HEK293 (cell line): Measurements from ENCODE around the gene PRKCE.

ENCODE experiments used
- CTCF ChIA-PET: fragments of 350-600 bp; formaldehyde crosslinking; extraction: SDS; loops from one replicate; lab custom pipeline; 2021; ENCODE audit warnings: antibody characterized with exemption; lab: Yijun Ruan, JAX
- POLR2A ChIA-PET: fragments of 300-600 bp; formaldehyde crosslinking; extraction: SDS; loops from one replicate; lab custom pipeline; 2020; ENCODE audit warnings: antibody characterized with exemption, inconsistent platforms; lab: Yijun Ruan, JAX
- H3K27ac ChIP-seq: fragments of 200-500 bp; sonication (Bioruptor generic); 2 replicates; pipeline ENCODE4 v1.5.1; 2014; ENCODE audit warnings: low read depth, low read length, control low read depth, inconsistent platforms; ENCODE audit errors: extremely low read depth
- H3K36me3 ChIP-seq, 2 experiments: fragments of 200-500 bp in 1 of 2; sonication (Bioruptor generic) in 1 of 2; 1 replicate in 1 of 2; 2 replicates in 1 of 2; pipeline ENCODE4 v1.5.1; 2014 to 2017; ENCODE audit warnings: inconsistent platforms in 2 of 2, low read length in 2 of 2; ENCODE audit not compliant: control insufficient read depth in 2 of 2, insufficient read depth in 1 of 2
- H3K4me1 ChIP-seq: fragments of 200-500 bp; sonication (Bioruptor generic); 2 replicates; pipeline ENCODE4 v1.5.1; 2014; ENCODE audit warnings: mild to moderate bottlenecking, low read length, inconsistent platforms; ENCODE audit not compliant: control insufficient read depth, insufficient read depth
- H3K4me3 ChIP-seq: 2 replicates; pipeline ENCODE4 v1.5.1; 2011; ENCODE audit warnings: low read depth, mild to moderate bottlenecking, control low read depth, low read length, moderate library complexity
- H3K9me3 ChIP-seq: fragments of 200-500 bp; sonication (Bioruptor generic); 2 replicates; pipeline ENCODE4 v1.5.1; 2014; ENCODE audit warnings: low read depth, low read length, inconsistent platforms; ENCODE audit not compliant: control insufficient read depth, insufficient read depth
- BCL11B ChIP-seq: fragments of 450-650 bp; formaldehyde crosslinking; IDR thresholded peaks from 2 replicates; pipeline ENCODE4 v1.5.1; 2016; ENCODE audit warnings: low read depth, missing biosample characterization, missing genetic modification characterization
- GFI1B ChIP-seq: fragments of 450-650 bp; formaldehyde crosslinking; IDR thresholded peaks from 2 replicates; pipeline ENCODE4 v1.5.1; 2016; ENCODE audit warnings: missing biosample characterization, missing genetic modification characterization
- HOXA7 ChIP-seq: sonication (generic); formaldehyde crosslinking; IDR thresholded peaks from 2 replicates; pipeline ENCODE4 v1.8.1; 2022; ENCODE audit warnings: missing genetic modification reagents, borderline replicate concordance
- IKZF3 ChIP-seq: fragments of 450-650 bp; IDR thresholded peaks from 2 replicates; pipeline ENCODE4 v1.5.0; 2018; ENCODE audit warnings: missing biosample characterization, mild to moderate bottlenecking, missing genetic modification characterization, moderate library complexity
- KLF1 ChIP-seq: fragments of 450-650 bp; formaldehyde crosslinking; IDR thresholded peaks from 2 replicates; pipeline ENCODE4 v1.5.1; 2016; ENCODE audit warnings: missing biosample characterization, missing genetic modification characterization
- KLF10 ChIP-seq: fragments of 450-650 bp; IDR thresholded peaks from 2 replicates; pipeline ENCODE4 v1.5.1; 2018; ENCODE audit warnings: missing biosample characterization, mild to moderate bottlenecking, missing genetic modification characterization
- KLF16 ChIP-seq: fragments of 450-650 bp; formaldehyde crosslinking; IDR thresholded peaks from 2 replicates; pipeline ENCODE4 v1.5.1; 2017; ENCODE audit warnings: missing biosample characterization, missing genetic modification characterization
- SCRT2 ChIP-seq: fragments of 450-650 bp; formaldehyde crosslinking; IDR thresholded peaks from 2 replicates; pipeline ENCODE4 v1.5.1; 2016; ENCODE audit warnings: missing biosample characterization, missing genetic modification characterization
- SP2 ChIP-seq: fragments of 450-650 bp; formaldehyde crosslinking; IDR thresholded peaks from 2 replicates; pipeline ENCODE4 v1.5.1; 2016; ENCODE audit warnings: missing biosample characterization, missing genetic modification characterization
- SP7 ChIP-seq: fragments of 450-650 bp; formaldehyde crosslinking; IDR thresholded peaks from 2 replicates; pipeline ENCODE4 v1.5.1; 2016; ENCODE audit warnings: missing biosample characterization, missing genetic modification characterization
- YY2 ChIP-seq: fragments of 450-650 bp; formaldehyde crosslinking; IDR thresholded peaks from 2 replicates; pipeline ENCODE4 v1.5.1; 2016; ENCODE audit warnings: missing biosample characterization, missing genetic modification characterization
- ZBTB8A ChIP-seq: fragments of 450-650 bp; formaldehyde crosslinking; IDR thresholded peaks from 2 replicates; pipeline ENCODE4 v1.5.1; 2016; ENCODE audit warnings: missing biosample characterization, missing genetic modification characterization
- ZFHX2 ChIP-seq: fragments of 450-650 bp; formaldehyde crosslinking; conservative IDR thresholded peaks from 2 replicates; pipeline ENCODE4 v1.5.1; 2016; ENCODE audit warnings: missing biosample characterization, missing genetic modification characterization
- ZNF10 ChIP-seq: fragments of 450-650 bp; formaldehyde crosslinking; IDR thresholded peaks from 2 replicates; pipeline ENCODE4 v1.5.1; 2017; ENCODE audit warnings: missing biosample characterization, missing genetic modification characterization
- ZNF114 ChIP-seq: fragments of 450-650 bp; formaldehyde crosslinking; IDR thresholded peaks from 2 replicates; pipeline ENCODE4 v1.5.0; 2017; ENCODE audit warnings: missing biosample characterization, missing genetic modification characterization
- ZNF157 ChIP-seq: fragments of 450-650 bp; formaldehyde crosslinking; IDR thresholded peaks from 2 replicates; pipeline ENCODE4 v1.5.1; 2016; ENCODE audit warnings: missing biosample characterization, missing genetic modification characterization
- ZNF202 ChIP-seq: fragments of 450-650 bp; formaldehyde crosslinking; IDR thresholded peaks from 2 replicates; pipeline ENCODE4 v1.5.1; 2016; ENCODE audit warnings: missing biosample characterization, missing genetic modification characterization, borderline replicate concordance
- ZNF266 ChIP-seq: fragments of 450-650 bp; formaldehyde crosslinking; IDR thresholded peaks from 2 replicates; pipeline ENCODE4 v1.5.1; 2016; ENCODE audit warnings: missing biosample characterization, missing genetic modification characterization, low read depth
- ZNF274 ChIP-seq, 2 experiments: fragments of 200-500 bp in 1 of 2; fragments of 450-650 bp in 1 of 2; sonication (Bioruptor generic) in 1 of 2; formaldehyde crosslinking in 1 of 2; IDR thresholded peaks; 2 replicates each; pipeline versions ENCODE4 v1.5.1 to v1.6.1; 2014 to 2016; ENCODE audit warnings: borderline replicate concordance in 1 of 2, inconsistent platforms in 1 of 2, low read length in 1 of 2, missing biosample characterization in 1 of 2, missing genetic modification characterization in 1 of 2
- ZNF37A ChIP-seq: fragments of 450-650 bp; IDR thresholded peaks from 2 replicates; pipeline ENCODE4 v1.5.1; 2018; ENCODE audit warnings: missing biosample characterization, missing genetic modification characterization
- ZNF391 ChIP-seq: fragments of 450-650 bp; formaldehyde crosslinking; IDR thresholded peaks from 2 replicates; pipeline ENCODE4 v1.5.1; 2016; ENCODE audit warnings: low read depth, missing biosample characterization, missing genetic modification characterization, borderline replicate concordance
- ZNF404 ChIP-seq: fragments of 450-650 bp; formaldehyde crosslinking; IDR thresholded peaks from 2 replicates; pipeline ENCODE4 v1.5.1; 2017; ENCODE audit warnings: missing biosample characterization, missing genetic modification characterization
- ZNF530 ChIP-seq: fragments of 450-650 bp; formaldehyde crosslinking; IDR thresholded peaks from 2 replicates; pipeline ENCODE4 v1.5.1; 2016; ENCODE audit warnings: low read depth, missing biosample characterization, missing genetic modification characterization
- ZNF558 ChIP-seq: fragments of 450-650 bp; formaldehyde crosslinking; IDR thresholded peaks from 2 replicates; pipeline ENCODE4 v1.5.1; 2016; ENCODE audit warnings: missing biosample characterization, missing genetic modification characterization
- ZNF560 ChIP-seq: fragments of 450-650 bp; formaldehyde crosslinking; IDR thresholded peaks from 2 replicates; pipeline ENCODE4 v1.5.1; 2017; ENCODE audit warnings: missing biosample characterization, missing genetic modification characterization, borderline replicate concordance
- ZNF660 ChIP-seq: fragments of 450-650 bp; IDR thresholded peaks from 2 replicates; pipeline ENCODE4 v1.5.1; 2018; ENCODE audit warnings: missing biosample characterization, mild to moderate bottlenecking, missing genetic modification characterization
- ZNF747 ChIP-seq: fragments of 450-650 bp; formaldehyde crosslinking; IDR thresholded peaks from 2 replicates; pipeline ENCODE4 v1.5.1; 2016; ENCODE audit warnings: missing biosample characterization, missing genetic modification characterization
- ZNF776 ChIP-seq: fragments of 450-650 bp; formaldehyde crosslinking; IDR thresholded peaks from 2 replicates; pipeline ENCODE4 v1.5.0; 2017; ENCODE audit warnings: missing biosample characterization, missing genetic modification characterization, borderline replicate concordance
- ZNF785 ChIP-seq: fragments of 450-650 bp; formaldehyde crosslinking; IDR thresholded peaks from 2 replicates; pipeline ENCODE4 v1.5.1; 2016; ENCODE audit warnings: missing biosample characterization, missing genetic modification characterization
- ZNF791 ChIP-seq: fragments of 450-650 bp; formaldehyde crosslinking; IDR thresholded peaks from 2 replicates; pipeline ENCODE4 v1.5.1; 2016; ENCODE audit warnings: missing biosample characterization, missing genetic modification characterization
- TF ChIP-seq, protein P1 (sequence below): fragments of 450-650 bp; formaldehyde crosslinking; IDR thresholded peaks from 2 replicates; pipeline ENCODE4 v1.5.1; 2016; ENCODE audit warnings: missing biosample characterization, missing genetic modification characterization
- TF ChIP-seq, protein P2 (sequence below): fragments of 450-650 bp; formaldehyde crosslinking; IDR thresholded peaks from 2 replicates; pipeline ENCODE4 v1.5.1; 2016; ENCODE audit warnings: missing biosample characterization, missing genetic modification characterization
- TF ChIP-seq, protein P3 (sequence below): fragments of 450-650 bp; formaldehyde crosslinking; IDR thresholded peaks from 2 replicates; pipeline ENCODE4 v1.5.1; 2016; ENCODE audit warnings: missing biosample characterization, missing genetic modification characterization

The PRKCE gene

DNA sequence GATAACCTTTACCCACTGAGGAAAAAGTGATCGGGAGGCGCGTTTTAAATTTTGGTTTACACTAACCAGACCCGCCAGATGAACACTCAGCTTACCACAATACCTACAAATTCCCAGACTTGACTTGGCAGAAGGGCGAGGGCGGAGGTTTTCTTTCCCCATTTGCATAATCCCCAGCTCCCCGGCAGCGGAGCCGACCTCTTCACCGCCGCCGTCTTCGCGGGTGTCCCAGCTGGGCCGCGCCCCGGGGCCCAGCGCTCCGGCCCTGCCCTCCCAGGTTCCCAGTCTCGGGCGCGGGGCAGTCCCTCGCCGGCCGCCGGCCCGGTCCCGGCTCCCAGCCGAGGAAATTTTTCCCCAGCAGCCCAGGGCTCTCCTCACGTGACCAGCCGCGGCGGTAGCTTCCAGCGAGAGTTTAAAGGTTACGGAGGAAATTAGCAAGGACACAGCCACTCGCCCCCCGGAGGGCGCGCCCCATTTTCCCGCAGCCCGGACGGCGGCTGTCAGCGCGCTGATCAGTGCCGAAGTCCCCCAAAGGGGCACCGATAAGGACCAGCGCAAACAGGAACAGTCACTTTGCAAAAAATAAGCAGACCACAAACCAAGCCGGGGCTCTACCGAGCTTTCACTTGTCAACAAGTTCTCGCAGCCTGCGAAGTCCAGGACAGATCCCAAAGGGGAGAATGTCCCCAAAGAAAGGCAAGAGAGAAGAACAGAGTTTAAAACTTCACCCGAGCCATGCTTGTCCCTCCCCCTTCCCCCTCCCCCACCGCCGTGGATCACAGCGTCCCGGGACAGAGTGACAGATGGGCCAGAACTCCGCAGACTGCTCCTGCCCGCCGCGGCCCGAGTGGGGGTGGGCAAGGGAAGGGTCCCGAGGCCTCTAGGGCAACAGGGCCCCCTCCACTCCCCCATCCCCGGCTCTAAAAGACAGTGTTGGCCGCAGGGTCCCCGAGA is 1.3 kb upstream of the PRKCE start (continued):
- TF ChIP-seq ZBTB8A (tag by site-specific recombination) (peak; percentile 71), SP7 (tag by site-specific recombination) (0 out of 2 replicates have a peak, but pooled peaks have one; percentile 16)

DNA sequence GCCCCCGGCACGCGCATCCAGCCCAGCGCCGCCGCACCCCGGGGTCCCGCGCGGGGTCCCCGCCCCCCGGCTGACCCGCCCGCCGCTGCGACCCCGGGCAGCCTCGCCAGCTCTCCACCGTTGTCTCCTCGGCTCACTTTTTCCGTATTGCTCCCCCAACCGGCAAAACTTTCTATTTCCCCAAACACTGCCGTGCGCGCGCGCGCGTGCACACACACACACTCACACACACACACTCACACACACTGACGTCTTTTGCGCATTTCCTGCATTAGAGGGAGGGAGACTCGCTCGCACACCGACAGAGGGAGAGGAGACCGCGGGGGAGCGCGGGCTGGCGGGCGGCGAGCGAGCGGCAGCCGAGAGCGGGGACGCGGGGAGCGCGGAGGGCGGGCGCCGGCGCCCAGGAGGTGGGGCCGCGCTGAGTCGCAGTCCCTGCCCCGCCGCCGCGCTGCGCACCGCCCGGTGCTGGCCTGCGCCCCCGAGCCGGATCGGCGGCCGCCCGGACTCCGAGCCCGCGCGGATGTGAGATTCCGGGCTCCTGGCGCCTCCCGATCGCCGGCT is 542 bp upstream of the PRKCE start:
- POLR2A ChIA-PET: no interaction called here
- CTCF ChIA-PET: interaction anchor here (0.6 to 1.6 kb wide), 3 partner anchors 14 to 1918 kb away, joined by 3 to 13 read pairs (median 4); no protein-coding TSS in a partner anchor
- peak; percentile 84; the same call in 1 of the 2 replicates for TF ChIP-seq ZNF391 (tag by site-specific recombination)
- peak; percentile 51 for TF ChIP-seq SP2 (tag by site-specific recombination)
- no peak for TF ChIP-seq SCRT2 (tag by site-specific recombination)
- no peak for TF ChIP-seq ZNF114
- TF ChIP-seq ZNF530 (tag by site-specific recombination): no peak
- no peak for TF ChIP-seq GFI1B (tag by site-specific recombination)
- no peak for TF ChIP-seq ZNF274 (IDR thresholded peaks at IDR 0.05; ENCODE audit: low read length)
- no peak for TF ChIP-seq ZNF274 (tag by site-specific recombination; IDR thresholded peaks at IDR 0.05; ENCODE audit: borderline replicate concordance)
- TF ChIP-seq BCL11B (tag by site-specific recombination): peak; percentile 69; the same call in 1 of the 2 replicates
- no peak for TF ChIP-seq ZNF560
- no peak for TF ChIP-seq ZNF266 (tag by site-specific recombination)
- no peak for TF ChIP-seq ZNF558 (tag by site-specific recombination)
- TF ChIP-seq, protein P1, sequence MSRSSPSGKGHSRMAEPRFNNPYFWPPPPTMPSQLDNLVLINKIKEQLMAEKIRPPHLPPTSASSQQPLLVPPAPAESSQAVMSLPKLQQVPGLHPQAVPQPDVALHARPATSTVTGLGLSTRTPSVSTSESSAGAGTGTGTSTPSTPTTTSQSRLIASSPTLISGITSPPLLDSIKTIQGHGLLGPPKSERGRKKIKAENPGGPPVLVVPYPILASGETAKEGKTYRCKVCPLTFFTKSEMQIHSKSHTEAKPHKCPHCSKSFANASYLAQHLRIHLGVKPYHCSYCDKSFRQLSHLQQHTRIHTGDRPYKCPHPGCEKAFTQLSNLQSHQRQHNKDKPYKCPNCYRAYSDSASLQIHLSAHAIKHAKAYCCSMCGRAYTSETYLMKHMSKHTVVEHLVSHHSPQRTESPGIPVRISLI (tag by site-specific recombination): no peak
- no peak for TF ChIP-seq ZNF747 (tag by site-specific recombination)
- TF ChIP-seq YY2: no peak
- TF ChIP-seq KLF10 (tag by site-specific recombination): no peak
- TF ChIP-seq ZFHX2 (tag by site-specific recombination): peak; percentile 54
- TF ChIP-seq, protein P2, sequence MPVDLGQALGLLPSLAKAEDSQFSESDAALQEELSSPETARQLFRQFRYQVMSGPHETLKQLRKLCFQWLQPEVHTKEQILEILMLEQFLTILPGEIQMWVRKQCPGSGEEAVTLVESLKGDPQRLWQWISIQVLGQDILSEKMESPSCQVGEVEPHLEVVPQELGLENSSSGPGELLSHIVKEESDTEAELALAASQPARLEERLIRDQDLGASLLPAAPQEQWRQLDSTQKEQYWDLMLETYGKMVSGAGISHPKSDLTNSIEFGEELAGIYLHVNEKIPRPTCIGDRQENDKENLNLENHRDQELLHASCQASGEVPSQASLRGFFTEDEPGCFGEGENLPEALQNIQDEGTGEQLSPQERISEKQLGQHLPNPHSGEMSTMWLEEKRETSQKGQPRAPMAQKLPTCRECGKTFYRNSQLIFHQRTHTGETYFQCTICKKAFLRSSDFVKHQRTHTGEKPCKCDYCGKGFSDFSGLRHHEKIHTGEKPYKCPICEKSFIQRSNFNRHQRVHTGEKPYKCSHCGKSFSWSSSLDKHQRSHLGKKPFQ (tag by site-specific recombination): peak; percentile 79
- TF ChIP-seq ZNF37A: no peak
- no peak for TF ChIP-seq ZNF776 (tag by site-specific recombination)
- TF ChIP-seq, protein P3, sequence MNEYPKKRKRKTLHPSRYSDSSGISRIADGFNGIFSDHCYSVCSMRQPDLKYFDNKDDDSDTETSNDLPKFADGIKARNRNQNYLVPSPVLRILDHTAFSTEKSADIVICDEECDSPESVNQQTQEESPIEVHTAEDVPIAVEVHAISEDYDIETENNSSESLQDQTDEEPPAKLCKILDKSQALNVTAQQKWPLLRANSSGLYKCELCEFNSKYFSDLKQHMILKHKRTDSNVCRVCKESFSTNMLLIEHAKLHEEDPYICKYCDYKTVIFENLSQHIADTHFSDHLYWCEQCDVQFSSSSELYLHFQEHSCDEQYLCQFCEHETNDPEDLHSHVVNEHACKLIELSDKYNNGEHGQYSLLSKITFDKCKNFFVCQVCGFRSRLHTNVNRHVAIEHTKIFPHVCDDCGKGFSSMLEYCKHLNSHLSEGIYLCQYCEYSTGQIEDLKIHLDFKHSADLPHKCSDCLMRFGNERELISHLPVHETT: peak; percentile 66
- no peak for TF ChIP-seq HOXA7 (CRISPR knock-in tag)
- peak; percentile 92; the same call in 1 of the 2 replicates for TF ChIP-seq ZNF785 (tag by site-specific recombination)
- TF ChIP-seq ZNF202 (tag by site-specific recombination): no peak
- no peak for TF ChIP-seq IKZF3
- TF ChIP-seq ZNF10 (tag by site-specific recombination): no peak
- TF ChIP-seq ZNF404 (tag by site-specific recombination): no peak
- peak; percentile 88; the same call in 1 of the 2 replicates for TF ChIP-seq ZNF660 (tag by site-specific recombination)
- peak; percentile 58 for TF ChIP-seq KLF1 (tag by site-specific recombination)
- no peak for TF ChIP-seq ZNF791 (tag by site-specific recombination)
- TF ChIP-seq ZNF157 (tag by site-specific recombination): no peak
- TF ChIP-seq KLF16 (tag by site-specific recombination): peak; percentile 83; the same call in 1 of the 2 replicates

More for the DNA sequence above, 542 bp upstream of the PRKCE start:
- H3K4me3 ChIP-seq: peak overlapping the region; percentile 75
- H3K9me3 ChIP-seq: no peaks in the 10 kb centered on the region
- peak overlapping the region; percentile 96 for H3K27ac ChIP-seq
- H3K4me1 ChIP-seq: peaks cover 23% of the 10 kb centered on the region
- H3K36me3 ChIP-seq: no peaks in the 10 kb centered on the region
